Epithelial cell of esophagus (primary cell): ENCODE measurements around the gene PAX2.

ENCODE experiments used
- DNase-seq: peaks from one replicate; pipeline ENCODE4 v3.0.0; 2010; ENCODE audit warnings: low read depth
- H3K4me3 ChIP-seq: 2 replicates; pipeline ENCODE4 v1.5.1; 2011; ENCODE audit warnings: mild to moderate bottlenecking, low read length, control low read depth
- CTCF ChIP-seq: IDR thresholded peaks from 2 replicates; pipeline ENCODE4 v1.5.1; 2011; ENCODE audit warnings: low read depth, mild to moderate bottlenecking, low read length, control low read depth, inconsistent platforms; ENCODE audit not compliant: insufficient read depth; ENCODE audit errors: missing control alignments

Gene PAX2

GRCh38 chr10:100781145-100781665 lies 35.8 kb downstream of the PAX2 start:
- H3K4me3 ChIP-seq, result no peak overlapping the region
- no peak for TF ChIP-seq CTCF
- DNase-seq, result no peak

DNA sequence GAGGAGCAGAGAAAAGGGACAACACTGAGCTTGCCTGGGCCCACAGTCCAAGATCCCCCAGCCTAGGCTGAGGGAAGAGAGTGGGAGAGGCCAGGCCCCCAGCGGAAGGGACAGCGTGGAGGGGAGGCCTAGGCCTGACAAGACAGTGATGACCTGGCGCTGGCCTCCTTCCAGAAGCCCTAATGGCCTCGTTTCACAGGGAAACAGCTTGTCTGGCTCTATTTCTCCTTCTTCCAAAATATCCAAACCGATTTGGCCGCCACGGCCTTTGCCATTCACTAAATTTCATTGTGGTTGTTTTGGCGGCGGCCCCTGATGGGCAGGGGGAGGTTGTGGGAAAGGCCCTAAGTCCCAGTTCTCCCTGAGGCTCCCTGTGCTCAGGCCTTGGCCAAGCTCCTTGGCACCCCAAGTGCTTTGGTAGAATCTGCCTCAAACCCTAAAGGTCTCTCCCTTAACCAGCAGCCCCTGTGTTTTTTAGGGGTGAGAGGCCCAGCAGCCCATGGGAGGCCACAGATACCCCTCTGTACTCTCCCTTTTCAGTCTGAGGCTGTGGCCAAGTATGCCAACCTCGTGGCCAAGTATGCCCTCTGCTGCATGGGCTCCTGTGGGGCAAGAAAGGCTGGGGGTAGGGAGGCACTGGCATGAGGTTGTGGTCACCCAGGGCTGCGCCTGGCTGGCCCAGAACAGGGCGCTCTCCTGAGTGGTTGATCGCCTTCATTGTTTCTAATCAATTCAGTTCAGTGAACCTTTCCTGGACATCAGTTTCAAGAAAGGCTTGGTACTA lies 37.3 kb downstream of the PAX2 start:
- no peak for DNase-seq
- H3K4me3 ChIP-seq, result no peak overlapping the region
- TF ChIP-seq CTCF, result no peak

GRCh38 chr10:100784126-100784525 lies 38.7 kb downstream of the PAX2 start:
- TF ChIP-seq CTCF, result no peak
- DNase-seq, result no peak
- H3K4me3 ChIP-seq, result no peak overlapping the region

DNA sequence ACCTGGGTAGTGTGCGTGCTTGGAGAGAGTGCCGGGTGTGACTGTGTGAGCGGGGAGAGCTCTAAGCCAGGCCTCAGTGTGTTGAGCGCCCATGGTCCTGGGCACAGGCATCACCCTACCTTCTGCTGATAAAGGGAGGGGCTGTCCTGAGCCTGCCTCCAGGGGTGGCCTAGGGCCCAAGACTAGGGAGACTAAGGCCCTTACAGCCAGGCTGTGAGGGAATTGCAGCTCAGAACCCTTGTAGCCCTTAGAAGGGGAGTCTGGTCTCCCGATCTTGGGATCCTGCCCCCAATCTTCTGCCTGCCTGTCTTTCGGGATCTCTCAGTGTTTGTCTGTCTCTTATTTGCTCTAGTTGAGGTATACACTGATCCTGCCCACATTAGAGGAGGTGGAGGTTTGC lies 41.2 kb downstream of the PAX2 start:
- no peak for DNase-seq
- H3K4me3 ChIP-seq, result no peak overlapping the region
- no peak for TF ChIP-seq CTCF

- no peak overlapping the region for H3K4me3 ChIP-seq
- TF ChIP-seq CTCF, result no peak
- no peak for DNase-seq
Measured at GRCh38 chr10:100788002-100788903, 42.9 kb downstream of the PAX2 start.

- no peak for TF ChIP-seq CTCF
- H3K4me3 ChIP-seq, result no peak overlapping the region
- DNase-seq, result no peak
Measured at GRCh38 chr10:100790761-100791208, 45.4 kb downstream of the PAX2 start.
